GM19463 (cell line): ENCODE results near the gene ACTR2.
"Not testable (repeated sequence)": the region's sequence is repeated elsewhere in the genome, so short reads cannot be mapped to it uniquely, and the experiment has no call there.

Experiments
- ATAC-seq: cut with Tn5 transposase; IDR thresholded peaks from one replicate; pipeline ENCODE4 v1.9.1; 2021; ENCODE audit warnings: mild to moderate bottlenecking, moderate library complexity; ENCODE audit not compliant: unreplicated experiment

ACTR2 gene

GRCh38 chr2:65228263-65228750, 676 bp downstream of the ACTR2 start:
- peak; percentile 20 for ATAC-seq

- ATAC-seq = no peak
These were observed 3.5 kb downstream of the ACTR2 start for GRCh38 chr2:65231121-65231520.

GRCh38 chr2:65231892-65232477, 4.4 kb downstream of the ACTR2 start:
- no peak for ATAC-seq

GRCh38 chr2:65232636-65233035, 5.0 kb downstream of the ACTR2 start:
- no peak for ATAC-seq

- no peak for ATAC-seq
These were observed 13.0 kb downstream of the ACTR2 start for GRCh38 chr2:65240657-65241056.

- ATAC-seq = not testable (repeated sequence)
These were observed 16.8 kb downstream of the ACTR2 start for GRCh38 chr2:65244452-65244851.

- no peak for ATAC-seq
These were observed 25.0 kb downstream of the ACTR2 start for GRCh38 chr2:65252640-65253039.

GRCh38 chr2:65255356-65255755, 27.7 kb downstream of the ACTR2 start:
- no peak for ATAC-seq

GRCh38 chr2:65256054-65256453, 28.4 kb downstream of the ACTR2 start:
- no peak for ATAC-seq

GRCh38 chr2:65257866-65258265, 30.2 kb downstream of the ACTR2 start:
- ATAC-seq = not testable (repeated sequence)

- ATAC-seq = no peak
These were observed 34.0 kb downstream of the ACTR2 start for GRCh38 chr2:65261676-65262075.

GRCh38 chr2:65263262-65263661, 35.6 kb downstream of the ACTR2 start:
- ATAC-seq = no peak

- ATAC-seq = no peak
These were observed 36.4 kb downstream of the ACTR2 start for GRCh38 chr2:65263986-65264385.

GRCh38 chr2:65264821-65265670, 37.4 kb downstream of the ACTR2 start:
- no peak for ATAC-seq

GRCh38 chr2:65265671-65266045, 38.0 kb downstream of the ACTR2 start:
- no peak for ATAC-seq

- ATAC-seq = no peak
These were observed 39.4 kb downstream of the ACTR2 start for GRCh38 chr2:65267008-65267407.

GRCh38 chr2:65268957-65269356, 41.3 kb downstream of the ACTR2 start:
- no peak for ATAC-seq

- ATAC-seq = no peak
These were observed 45.7 kb downstream of the ACTR2 start for GRCh38 chr2:65273344-65273743.

- ATAC-seq = no peak
These were observed 47.7 kb downstream of the ACTR2 start for GRCh38 chr2:65275141-65275915.

GRCh38 chr2:65276609-65277008, 49.0 kb downstream of the ACTR2 start:
- ATAC-seq = no peak

GRCh38 chr2:65277118-65277517, 49.5 kb downstream of the ACTR2 start:
- no peak for ATAC-seq
